ENCODE measurements around the gene WDR36.

The WDR36 gene

DNA sequence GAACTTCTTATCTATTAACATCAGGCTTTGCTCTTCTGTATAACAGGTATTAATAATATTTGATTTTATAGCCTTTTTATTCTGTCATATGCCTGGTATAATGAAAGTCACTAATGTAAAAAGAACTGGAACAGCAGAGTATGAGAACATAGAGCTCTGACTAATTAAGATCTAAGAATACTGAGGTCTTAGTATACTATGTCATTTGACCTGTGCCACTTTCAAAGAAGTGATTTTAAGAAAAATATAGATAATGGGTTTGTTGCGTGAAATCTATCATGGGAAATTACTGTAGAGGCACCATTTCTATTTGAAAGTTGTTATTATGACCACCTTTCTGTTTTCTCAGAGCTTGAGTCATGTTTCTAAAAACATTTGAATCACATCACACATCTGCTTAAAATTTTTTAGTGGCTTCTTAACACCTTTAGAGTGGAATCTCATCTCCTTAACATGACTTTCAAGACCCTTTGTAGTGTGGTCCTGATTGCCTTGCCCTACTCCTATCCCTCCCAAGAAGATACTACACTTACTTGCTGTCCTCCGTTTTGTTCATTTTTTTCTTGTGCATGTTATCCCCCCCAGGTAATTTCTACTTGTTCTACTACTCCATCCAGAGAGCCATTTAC, 14.3 kb downstream of the WDR36 start:
- no peak for FAIRE-seq

DNA sequence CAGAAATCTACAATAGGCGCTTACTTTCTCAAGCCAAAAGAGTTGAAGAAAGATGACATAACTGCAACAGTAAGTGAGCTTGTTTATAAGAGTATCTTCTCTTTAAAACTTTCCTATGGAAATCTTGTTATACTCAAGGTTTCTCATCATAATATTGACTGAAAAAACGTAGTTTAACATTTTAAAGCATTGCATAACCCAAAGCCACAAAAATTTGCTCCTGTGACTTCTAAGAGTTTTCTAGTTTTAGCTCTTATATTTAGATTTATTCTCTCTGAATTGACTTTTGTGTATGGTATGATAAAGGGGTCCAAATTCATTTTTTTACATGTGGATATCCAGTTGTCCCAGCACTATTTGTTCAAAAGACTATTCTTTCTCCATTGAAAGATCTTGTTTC, 15.2 kb downstream of the WDR36 start:
- FAIRE-seq = no peak

DNA sequence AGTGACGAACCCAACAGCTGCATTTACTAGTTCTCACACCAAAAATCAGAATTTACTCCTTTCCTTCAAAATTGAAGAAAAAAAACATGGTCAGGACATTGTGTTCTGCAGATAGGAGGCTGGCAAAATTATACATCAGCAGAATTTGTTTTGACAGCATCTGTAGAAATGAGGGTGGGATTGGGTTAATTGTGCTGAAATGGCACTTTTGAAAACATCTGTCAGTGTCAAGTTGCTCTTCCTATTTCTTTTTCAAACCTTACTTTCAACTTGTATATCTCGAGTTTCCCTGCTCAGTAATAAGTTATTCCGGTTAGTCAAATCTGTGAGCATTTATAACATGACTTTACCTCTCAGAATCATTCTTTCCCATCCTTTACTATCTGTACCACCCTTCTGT, 19.8 kb downstream of the WDR36 start:
- FAIRE-seq = no peak

DNA sequence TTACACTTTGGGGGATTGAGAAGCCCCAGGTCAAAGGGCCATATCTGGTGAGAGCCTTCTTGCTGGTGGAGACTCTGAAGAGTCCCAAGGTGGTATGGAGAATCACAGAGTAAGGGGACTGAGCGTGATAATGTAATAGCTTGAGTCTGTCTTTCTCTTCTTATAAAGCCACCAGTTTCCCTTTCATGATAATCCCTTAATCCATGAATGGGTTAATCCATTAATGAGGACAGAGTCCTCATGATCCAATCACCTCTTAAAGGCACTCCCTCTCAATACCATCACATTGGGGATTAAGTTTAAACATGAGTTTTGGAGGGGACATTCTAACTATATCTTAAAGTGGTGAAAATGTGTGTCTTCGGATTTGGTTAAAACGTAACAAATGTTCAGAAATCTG, 21.5 kb downstream of the WDR36 start:
- no peak for FAIRE-seq

DNA sequence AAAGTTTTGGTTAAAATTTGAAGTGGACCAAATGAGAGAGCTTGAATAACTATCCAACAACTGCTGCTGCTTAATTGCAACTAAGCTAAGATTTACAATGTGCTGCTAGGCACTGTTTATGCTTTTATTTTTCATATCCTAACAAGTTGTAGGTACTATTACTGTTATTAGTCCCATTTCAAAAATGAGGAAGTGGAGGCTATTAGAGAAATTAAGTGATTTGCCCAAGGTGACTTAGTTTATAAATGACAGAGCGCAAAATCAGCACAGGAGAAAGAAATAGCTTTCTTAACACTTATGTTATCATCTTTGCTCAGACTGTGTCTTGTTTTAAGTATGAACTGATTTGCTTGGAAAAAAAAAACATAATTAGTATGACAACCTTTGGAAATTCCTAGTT, 23.1 kb downstream of the WDR36 start:
- FAIRE-seq = no peak

DNA sequence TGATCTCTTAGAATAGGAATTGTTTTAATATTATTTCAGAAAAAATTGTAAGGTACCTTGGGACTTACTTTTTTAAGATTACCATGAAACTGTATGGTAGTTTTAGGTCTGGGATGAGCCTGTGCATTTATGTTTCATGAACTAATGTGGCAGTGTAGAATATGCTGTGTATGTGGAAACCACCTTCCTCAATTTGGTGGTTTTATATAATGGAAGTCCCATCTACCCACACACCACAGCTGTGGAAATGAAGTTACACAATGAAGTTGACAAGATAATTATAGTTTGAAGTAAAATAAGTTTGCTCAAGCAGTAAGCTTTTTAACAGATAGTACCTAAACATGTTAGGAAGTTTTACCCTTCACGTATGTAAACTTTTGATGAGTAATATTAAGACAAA, 24.4 kb downstream of the WDR36 start:
- no peak for FAIRE-seq

DNA sequence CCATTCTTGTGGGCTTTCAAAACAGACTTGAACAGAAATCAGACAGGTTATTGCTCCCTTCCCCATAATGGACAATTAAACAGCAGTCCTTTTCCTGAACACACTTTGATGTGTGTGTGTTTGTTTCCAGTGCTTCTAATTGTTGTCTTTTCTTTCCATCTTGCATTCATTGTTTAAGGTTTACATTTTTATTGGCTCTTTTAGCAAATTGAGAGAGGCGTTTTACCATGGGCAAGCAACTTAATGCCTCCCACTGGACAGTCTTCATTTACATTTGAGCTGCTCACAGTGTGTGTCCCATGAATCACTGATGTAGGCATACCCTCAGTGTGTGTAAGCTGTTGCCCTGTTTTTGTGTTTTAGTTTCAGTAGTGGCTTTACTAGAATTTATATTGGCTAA, 25.0 kb downstream of the WDR36 start:
- FAIRE-seq = no peak

DNA sequence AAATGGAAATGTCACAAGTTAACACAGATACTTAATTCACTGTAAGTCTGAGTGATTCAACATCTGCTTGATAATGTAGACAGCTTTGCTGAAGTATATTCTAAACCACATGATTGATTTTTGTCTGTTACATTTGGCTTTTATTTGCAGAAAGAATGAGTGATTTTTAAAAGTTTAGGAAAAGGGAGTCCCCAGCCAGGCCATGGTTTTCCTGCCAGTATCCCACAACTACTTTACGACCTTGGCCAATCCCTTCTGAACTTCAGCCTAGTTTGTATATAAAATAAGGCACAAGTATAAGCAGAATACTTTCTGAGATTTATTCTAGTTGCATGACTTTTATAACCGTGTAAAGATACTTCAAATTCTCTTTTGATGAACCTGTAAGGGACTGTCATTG, 27.1 kb downstream of the WDR36 start:
- FAIRE-seq = no peak

DNA sequence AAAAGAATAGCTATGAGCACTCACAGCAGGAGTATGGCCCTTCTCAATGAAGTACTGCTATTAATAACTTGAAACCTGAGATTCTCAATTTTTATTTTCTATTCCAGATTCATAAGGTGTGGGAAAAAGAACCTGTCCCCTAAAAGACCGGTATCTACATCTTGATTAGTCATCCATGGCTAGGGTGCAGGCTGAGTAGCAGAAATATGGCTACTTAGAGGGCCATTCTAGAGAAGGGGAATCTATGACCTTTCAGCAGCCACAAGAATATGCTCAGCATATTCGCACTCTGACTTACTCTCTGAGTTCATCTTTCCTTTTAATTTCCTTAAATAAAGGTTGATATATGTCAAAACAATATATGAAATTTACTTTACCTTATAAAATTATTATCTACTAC, 27.7 kb downstream of the WDR36 start:
- FAIRE-seq = no peak

DNA sequence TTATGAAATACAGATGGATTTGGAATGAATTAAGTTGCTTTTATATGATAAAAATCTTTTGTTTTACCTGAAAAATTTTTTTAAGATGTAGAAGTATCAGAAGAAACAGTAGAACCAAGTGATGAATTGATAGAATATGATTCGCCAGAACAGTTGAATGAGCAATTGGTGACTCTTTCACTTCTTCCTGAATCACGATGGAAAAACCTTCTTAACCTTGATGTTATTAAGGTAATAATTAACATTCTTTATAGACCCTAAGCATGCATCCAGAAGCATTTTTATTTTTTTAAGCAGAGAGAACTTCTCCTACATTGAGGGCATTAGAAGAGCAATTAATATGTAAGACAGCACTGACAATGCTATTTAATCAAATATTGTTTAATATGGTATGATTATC, 28.8 kb downstream of the WDR36 start:
- FAIRE-seq = no peak

DNA sequence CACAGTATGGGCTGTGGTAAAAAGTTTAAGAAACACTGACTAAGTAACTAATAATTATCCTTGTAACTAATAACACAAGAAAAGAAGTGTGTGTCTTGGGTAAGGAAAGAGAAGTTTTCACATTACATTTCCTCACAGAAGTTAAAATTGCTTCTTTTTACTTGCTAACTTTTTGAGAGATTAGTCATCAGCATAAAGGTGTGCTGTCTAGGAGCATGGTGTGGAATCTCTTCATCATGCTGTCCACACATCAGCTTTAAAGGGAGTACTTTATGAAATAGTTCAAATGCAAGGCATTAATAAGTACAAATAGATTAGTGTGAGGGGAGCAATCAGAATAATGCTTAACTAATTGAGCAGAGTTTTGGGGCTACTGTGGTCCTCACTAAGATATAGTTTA, 29.8 kb downstream of the WDR36 start:
- no peak for FAIRE-seq

DNA sequence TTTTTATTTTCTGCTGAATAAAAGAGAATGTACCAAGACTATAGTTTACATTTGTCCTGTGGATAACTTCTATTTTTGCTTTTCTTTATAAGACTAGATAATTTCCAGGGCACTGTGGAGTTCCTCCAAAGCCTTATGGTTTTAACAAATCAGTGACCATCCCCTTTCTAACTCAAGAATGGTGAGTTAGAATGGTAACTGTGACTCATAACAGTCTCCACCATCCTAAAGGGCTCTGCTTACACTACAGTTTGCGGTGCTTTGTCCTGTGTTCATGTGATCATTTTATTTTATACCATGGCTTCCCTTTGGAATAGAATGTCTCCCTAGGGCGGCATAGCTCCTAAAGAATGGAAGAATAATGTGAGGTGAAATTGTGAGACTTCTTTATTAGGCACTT, 30.2 kb downstream of the WDR36 start:
- FAIRE-seq = no peak

DNA sequence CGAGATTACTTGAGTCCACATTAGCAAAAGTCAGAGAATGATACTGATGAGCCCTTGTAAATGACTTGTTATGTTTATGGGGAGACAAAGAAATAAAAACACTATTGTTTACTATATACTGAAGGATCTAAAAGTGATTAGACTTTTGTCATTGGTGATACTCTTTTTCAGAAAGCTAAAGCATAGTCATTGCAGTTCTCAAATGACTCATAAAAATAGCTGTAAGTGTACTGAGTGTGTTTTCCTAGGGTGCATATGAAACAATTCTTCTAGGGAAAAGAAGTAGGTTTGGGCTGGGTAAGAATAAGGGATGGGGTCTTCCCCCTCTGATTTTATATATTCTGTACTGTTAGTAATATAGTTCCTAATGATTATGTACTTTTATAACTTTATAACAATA, 32.6 kb downstream of the WDR36 start:
- FAIRE-seq = no peak

DNA sequence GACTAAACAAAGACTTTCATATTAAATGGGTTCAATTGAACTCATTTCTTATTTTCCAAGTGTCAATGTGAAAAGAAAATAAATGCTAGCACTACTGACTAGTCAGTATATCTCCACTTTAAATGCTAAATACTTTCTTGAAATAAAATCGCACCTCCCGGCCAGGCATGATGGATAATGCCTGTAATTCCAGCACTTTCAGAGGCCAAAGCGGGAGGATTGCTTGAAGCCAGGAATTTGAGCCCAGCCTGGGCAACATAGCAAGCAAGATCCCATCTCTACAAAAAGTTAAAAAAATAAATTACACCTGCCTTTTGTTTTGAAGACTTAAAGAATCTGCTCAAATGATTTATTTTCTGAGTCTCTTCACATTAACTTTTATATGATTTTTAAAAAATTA, 34.7 kb downstream of the WDR36 start:
- FAIRE-seq = no peak

DNA sequence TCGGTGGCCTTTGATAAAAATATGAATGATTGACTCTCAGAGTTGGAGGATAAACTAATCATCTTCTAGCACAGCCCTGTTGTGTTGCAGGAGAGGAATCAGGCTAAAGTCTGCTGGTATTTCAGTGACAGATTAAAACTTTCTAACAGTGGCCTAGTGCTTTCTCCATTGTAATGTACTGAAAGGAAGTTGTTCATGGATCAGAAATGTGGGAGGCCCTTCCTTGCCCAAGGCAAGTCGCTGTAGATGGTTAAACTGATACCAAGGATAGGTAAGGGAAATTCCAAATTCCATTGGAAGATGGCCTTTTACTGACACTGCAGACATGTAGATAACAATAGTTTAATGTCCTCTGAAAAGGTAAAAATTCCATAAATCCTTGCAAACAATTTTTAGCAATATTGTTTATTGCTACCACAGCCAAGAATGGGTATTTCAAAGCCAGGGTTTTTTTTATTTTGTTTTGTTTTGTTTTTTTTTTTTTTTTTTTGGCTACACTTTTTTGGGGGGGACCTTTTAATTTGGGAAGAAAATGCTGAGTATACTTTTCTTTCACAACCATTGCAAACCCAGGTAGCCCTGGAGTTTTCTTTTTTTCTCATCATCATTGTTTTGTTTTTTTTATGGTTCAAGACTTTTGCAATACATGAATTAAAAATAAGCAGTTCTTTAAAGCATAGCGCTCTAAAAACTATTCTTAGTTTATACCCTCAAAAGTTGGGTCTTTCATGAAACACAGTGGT, 35.5 kb downstream of the WDR36 start:
- FAIRE-seq = no peak

DNA sequence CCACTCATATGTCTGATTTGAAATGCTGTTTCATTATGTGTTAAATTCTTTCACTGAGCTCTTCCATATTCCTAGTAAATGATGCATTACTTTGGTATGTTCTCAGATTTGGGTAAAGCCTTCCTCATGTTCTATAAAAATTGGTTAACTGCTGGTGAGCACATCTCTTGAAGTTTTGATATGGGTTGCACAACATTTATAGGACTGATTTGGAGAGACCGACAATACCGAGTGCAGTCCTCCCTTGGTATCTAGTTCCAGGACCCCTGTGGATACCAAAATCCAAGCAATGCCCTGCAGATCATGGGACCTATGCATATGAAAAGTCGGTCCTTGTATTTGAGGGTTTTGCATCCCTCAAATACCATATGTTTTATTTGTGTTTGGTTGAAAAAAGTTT, 37.8 kb downstream of the WDR36 start:
- no peak for FAIRE-seq

DNA sequence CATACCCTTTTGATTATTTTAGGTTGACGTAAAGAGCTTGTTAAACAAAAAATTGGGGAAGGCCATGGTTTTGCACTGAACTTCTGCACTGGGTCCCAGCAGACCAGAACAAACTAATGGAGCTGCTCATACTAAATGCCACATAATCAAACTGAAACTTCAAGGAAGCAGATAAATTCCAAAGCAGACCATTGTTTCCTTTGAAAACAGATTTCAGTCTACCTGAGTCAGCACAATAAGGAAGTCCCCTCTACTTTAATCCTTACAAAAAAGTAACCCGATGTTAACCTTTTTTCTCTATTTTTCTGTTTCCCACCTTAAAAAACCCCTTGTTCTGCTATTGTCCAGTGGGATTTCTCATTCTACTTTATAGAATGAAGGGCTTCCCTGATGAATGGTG, 39.2 kb downstream of the WDR36 start:
- no peak for FAIRE-seq

DNA sequence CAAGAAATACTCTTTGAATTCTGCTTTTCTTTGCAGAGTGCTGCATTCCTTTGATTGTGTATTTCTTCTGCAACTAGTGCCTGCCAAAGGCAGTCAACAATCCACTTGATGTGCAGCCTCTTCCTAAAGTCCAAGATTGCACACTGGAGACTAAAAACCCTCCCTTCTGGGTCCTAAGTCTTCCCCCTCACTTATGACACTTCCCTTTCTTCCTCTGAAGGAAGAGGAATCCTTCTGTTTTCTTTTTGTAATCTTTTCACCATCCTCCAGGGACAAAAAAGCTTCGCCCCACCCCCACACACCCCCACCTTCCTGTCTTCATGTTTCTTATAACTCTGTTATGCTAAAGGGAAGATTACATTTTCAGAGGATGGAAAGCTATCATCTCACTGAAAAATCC, 39.9 kb downstream of the WDR36 start:
- no peak for FAIRE-seq

DNA sequence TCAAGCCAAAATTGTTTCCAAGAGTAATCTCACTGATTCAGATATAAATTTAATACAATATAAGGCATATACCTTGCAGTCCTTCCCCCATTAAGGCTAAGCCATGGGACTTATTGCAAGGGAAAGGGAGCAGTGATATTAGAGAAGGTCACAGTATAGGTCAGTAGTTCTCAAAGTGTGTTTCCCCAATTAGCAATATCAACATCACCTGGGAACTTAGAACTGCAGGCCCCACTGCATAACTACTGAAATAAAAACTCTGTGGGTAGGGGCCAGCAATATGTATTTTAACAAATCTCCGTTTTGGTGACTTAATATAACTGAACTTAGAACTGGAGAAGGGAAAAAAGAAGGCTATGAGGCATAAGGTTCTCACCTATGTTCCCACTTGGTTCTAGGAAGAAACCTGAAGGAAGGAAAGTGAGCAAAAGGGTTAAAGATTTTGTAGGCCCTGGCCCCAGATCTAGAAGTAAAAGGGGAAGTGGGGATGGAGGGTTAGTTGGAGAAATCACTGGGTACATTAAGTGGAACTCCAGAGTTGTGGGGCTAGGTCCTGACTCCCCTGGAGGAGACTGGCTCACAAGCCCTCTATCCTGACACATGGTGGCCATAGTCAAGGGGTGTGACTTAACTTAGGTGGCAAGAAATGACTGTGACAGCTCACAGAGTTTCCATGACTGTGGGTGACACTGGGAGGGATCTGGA, 40.7 kb downstream of the WDR36 start:
- FAIRE-seq = no peak

DNA sequence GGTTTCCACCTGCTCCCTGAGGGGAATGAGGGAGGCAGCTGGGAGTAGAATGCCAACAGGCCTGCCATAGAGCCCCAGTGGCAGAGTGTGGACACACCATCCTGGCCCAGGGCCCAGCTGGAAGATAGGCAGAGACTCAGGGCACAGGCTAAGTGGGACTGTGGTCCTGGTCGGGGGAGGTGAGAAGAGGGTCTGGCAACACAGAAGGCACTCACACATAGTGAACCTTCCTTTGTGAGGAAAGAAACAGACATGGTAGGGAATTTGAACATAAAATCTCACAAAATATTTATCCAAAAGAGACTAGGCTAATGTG, 41.2 kb downstream of the WDR36 start:
- FAIRE-seq = no peak

DNA sequence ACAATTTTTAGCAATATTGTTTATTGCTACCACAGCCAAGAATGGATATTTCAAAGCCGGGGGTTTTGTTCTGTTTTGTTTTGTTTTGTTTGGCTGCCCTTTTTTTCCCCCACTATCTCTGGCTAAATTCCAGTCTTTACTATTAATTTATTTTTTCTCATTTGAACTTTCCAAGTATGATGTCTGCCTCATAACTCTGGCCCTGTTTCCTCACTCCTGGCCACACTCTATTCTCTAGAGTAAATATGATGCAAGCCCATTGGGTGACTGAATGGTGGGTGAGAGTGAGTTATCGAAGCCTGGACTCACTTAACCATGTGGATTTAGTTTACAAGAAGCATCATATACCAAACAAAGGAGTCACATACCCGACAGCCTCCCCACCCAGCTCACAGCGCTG, 41.9 kb downstream of the WDR36 start:
- no peak for FAIRE-seq

DNA sequence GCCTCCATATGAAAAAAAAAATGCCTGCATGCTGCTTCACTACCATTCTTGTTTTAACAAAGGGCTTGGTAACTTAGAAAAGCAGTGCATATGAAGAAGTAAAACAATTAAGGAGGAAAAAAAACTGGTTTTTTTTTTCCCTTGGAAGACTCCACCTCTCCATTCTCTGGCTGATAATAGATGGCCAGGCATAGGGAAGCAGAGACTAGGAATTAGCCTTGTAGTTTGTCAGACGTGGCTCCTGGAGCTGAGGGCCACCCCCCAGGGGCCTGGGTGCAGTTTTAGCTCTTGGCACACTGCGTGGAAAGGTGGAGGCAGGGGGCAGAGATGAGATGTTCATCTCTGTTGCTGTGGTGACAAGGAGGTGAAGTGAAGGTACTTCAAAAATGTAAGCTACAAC, 42.7 kb downstream of the WDR36 start:
- no peak for FAIRE-seq

DNA sequence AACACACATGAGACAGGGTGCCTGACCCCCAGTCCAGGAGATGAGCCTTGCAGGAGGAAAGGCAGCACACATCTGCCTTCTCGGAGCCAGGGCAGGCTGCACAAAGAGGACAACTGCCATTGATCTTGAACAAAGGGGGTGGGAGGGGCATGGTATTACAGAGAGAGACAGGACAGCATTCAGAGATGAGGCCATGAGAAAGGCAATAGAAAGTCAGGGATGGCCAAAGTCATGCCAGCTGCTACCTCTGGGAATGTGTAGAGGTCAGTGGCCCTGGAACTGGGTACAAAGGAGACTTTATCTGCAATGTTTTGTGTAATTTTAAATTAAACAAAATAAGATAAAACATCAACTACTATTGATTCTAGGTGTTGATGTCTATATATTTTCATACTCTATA, 43.2 kb downstream of the WDR36 start:
- FAIRE-seq = no peak

DNA sequence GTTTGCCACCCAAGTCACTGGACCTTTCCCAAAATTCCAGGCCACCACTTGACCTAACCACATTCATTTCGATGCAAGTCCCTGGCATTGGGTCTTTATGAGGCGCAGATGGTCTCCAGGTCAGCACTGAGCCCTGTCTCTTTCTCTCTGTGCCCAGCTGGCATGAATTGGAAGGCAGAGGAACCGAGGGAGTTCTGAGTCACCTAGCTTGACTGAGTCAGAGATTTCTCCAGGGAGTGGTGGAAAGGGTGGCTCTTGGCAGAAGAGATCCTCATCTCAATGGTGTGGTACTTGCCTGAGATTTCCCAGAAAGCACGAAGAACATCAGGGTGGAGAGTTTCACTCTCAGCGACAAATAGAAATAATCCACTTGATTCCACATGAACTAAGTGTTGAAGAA, 43.8 kb downstream of the WDR36 start:
- no peak for FAIRE-seq

DNA sequence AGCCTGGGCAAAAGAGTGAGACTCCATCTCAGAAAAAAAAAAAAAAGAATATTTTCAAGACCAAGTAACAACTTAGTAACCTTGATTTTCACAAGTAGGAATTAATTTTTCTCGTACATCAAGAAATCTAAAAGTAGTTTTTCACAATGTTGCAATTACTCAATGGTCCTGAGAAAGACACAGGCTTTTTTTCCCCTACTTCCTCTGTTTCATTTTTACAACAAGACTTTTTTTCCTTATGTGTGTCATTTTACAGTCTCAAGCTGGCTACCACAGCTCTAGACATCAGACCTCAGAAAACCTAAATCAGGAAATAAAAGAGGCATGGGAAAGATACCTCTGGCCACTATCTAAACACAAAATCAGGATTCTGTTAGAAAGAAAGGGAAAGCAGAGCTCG, 45.9 kb downstream of the WDR36 start:
- FAIRE-seq = no peak
